H54 (cell line): Measurements from ENCODE around the gene TMEM14B.
"Not testable (repeated sequence)": the region's sequence is repeated elsewhere in the genome, so short reads cannot be mapped to it uniquely, and the experiment has no call there.

Experiments
- DNase-seq: peaks from one replicate; pipeline ENCODE4 v3.0.0; 2011; ENCODE audit warnings: low spot score, mixed read lengths; ENCODE audit not compliant: insufficient read length
- FAIRE-seq: peaks from 3 replicates; lab custom pipeline; 2011; peaks lifted over from hg19 to GRCh38; lab: Jason Lieb, UNC
- POLR2A ChIP-seq: IDR thresholded peaks from 2 replicates; pipeline ENCODE4 v1.6.1; 2011; ENCODE audit warnings: low read depth, mild to moderate bottlenecking, low read length

Gene TMEM14B

DNA sequence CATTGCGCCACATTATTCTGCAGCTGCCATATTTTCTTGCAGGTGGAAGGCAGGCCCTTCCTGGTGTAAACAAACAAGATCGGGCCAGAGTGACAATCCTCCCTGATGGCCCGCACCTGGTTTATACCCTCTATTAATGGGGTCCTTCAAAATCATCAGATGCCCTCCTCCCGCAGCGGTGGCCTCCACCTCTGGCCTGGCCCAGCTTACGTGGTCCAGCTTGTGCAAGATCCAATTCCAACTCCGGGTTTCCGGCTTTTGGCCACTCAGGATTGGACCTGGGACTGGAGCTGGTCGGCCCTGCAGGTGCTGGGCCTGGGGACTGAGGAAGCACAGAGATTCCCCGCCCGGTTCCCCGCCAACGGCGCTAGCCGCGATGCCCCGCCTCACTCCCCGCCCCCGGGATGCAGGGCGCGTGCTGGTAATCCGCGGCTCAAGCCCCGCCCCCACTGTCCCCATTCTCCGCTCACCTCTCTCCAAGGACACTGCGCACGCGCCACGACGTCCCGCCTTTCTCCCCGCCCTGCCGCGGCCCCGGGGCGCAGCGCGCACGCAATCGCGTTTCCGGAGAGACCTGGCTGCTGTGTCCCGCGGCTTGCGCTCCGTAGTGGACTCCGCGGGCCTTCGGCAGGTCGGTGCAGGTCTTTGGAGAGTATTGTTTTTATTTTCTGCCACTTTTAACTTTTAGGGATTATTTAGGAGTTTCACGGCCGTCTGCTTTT is at the start of gene TMEM14B:
Gene TMEM14B (plus strand): TSS at position 555 of the 722 bp plus-strand sequence. CDS start 1,441 bp downstream, outside the sequence.
- FAIRE-seq (peak; percentile 64), DNase-seq (peak; percentile 91)
- peak; percentile 85 for TF ChIP-seq POLR2A

DNA sequence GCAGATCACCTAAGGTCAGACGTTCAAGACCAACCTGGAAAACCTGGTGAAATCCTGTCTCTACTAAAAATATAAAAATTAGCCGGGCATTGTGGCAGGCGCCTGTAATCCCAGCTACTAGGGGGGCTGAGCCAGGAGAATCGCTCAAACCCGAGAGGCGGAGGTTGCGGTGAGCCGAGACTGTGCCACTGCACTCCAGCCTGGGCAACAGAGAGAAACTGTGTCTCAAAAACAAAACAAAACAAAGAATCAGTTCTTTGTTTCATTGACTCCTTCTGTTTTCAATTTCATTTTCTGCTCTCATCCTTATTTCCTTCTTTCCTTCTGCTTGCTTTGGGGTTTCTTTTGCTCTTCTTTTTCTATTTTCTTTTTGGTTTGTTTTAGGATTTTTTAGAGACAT is 33.6 kb upstream of the TMEM14B start:
- DNase-seq (no peak), FAIRE-seq (no peak)
- no peak for TF ChIP-seq POLR2A

DNA sequence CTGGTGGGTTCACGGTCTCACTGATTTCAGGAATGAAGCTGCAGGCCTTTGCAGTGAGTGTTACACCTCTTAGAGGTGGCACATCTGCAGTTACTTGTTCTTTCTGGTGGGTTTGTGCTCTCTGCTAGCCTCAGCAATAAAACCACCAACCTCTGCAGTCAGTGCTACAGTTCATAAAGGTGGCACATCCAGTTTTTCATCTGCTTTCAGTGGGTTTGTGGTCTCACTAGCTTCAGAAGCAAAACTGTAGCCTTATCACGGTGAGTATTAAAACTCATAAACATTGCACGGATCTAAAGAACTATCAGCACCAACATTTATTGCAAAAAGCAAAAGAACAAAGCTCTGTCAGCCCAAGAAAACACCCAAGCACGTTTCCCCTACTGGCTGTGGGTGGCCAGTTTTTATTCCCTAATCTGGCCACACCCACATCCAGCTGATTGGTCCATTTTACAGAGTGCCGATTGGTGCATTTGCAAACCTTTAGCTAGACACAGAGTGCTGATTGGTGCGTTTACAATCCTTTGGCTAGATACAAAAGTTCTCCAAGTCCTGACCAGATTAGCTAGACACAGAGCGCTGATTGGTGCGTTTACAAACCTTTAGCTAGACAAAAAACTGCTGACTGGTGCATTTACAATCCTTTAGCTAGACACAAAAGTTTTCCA is 28.2 kb upstream of the TMEM14B start:
- no peak for TF ChIP-seq POLR2A
- DNase-seq (no peak), FAIRE-seq (no peak)

DNA sequence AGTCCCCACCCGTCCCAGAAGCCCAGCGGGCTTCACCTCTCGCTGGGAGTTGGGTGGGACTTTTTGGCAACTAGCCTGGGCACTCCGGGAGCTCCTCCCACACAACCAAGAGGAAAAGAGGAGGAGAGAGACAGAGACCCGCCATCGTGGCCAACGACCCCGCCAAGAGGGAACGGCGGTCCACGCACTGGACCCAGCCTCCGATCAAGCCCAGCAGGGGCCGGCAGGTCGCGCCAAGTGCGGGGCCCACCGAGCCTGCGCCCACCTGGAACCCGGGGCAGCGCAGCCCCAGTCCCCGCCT is 27.7 kb upstream of the TMEM14B start:
- no peak for FAIRE-seq
- DNase-seq: no peak

DNA sequence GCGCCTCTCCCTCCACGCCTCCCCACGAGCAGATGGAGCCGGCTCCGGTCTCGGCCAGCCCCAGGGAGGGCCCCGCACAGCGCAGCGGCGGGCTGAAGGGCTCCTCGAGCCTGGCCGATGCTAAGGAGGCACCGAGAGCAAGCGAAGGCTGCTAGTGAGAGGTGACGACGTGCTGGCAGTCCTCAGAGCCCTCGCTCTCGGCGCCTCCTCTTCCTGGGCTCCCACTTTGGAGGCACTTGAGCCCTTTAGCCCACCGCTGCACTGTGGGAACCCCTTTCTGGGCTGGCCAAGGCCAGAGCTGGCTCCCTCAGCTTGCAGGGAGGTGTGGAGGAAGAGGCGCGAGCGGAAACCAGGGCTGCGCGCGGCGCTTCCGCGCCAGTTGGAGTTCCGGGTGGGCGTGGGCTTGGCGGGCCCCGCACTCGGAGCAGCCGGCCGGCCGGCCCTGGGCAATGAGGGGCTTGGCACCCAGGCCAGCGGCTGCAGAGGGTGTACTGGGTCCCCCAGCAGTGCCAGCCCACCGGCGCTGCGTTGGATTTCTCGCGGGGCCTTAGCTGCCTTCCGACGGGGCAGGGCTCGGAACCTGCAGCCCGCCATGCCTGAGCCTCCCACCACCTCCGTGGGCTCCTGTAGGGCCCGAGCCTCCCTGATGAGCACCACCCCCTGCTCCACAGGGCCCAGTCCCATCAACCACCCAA is 27.2 kb upstream of the TMEM14B start:
- FAIRE-seq: no peak
- TF ChIP-seq POLR2A: peak; percentile 44; the same call in 1 of the 2 replicates
- DNase-seq: no peak

More for the DNA sequence above, 27.7 kb upstream of the TMEM14B start:
- TF ChIP-seq POLR2A: no peak

DNA sequence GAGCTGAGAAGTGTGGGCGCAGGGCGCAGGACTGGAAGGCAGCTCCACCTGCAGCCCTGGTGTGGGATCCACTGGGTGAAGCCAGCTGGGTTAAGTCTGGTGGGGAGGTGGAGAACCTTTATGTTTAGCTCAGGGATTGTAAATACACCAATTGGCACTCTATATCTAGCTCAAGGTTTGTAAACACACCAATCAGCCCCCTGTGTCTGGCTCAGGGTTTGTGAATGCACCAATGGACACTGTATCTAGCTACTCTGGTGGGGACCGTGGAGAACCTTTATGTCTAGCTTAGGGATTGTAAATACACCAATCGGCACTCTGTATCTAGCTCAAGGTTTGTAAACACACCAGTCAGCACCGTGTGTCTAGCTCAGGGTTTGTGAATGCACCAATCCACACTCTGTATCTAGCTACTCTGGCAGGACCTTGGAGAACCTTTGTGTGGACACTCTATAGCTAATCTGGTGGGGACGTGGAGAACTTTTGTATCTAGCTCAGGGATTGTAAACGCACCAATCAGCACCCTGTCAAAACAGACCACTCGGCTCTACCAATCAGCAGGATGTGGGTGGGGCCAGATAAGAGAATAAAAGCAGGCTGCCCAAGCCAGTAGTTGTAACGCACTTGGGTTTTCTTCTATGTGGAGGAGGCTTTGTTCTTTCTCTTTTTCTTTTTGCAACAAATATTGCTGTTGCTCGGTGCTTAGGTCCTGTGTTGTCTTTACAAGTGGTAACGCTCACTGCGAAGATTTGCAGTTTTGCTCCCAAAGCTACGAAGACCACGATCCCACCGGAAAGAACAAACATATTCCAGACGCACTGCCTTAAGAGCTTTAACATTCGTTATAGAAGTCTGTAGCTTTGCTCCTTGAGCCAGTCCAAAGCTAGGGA is 26.4 kb upstream of the TMEM14B start:
- not testable (repeated sequence) for FAIRE-seq, DNase-seq

DNA sequence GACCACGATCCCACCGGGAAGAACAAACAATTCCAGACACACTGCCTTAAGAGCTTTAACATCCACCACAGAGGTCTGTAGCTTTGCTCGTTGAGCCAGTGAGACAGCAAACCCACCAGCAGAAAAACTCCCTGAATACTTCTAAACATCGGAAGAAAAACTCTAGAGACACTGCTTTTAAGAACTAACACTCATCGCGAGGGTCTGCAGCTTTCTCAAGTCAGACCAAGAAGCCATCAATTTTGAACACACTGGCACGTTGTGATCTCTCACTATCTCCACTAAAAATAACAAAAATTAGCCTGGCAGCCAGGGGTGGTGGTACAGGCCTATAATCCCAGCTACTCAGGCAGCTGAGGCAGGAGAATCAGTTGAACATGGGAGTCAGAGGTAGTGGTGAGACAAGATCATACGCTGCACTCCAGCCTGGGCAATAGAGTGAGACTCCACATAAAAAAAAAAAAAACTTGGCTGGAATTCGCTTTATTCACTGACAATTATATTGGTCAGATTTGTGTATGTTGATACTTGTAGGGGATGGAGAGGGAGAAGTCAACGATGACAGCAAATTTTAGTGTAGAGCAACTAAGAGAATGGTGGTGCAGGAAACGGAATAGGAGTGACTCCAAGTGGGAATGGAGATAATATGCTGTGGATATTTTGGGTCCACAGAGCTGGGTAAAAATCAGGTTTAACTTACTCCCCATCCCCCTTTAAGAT is 25.6 kb upstream of the TMEM14B start:
- FAIRE-seq (no peak), DNase-seq (no peak)
- no peak for TF ChIP-seq POLR2A

DNA sequence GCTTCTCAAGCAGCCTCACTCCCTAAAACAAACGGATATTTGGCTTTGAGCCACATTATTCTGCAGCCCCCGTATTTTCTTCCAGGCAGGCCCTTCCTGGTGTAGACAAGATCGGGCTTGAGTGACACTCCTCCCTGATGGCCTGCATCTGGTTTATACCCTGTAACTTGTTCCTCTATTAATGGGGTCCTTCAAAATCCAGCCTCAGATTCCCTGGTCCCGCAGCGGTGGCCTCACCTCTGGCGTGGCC is 25.1 kb upstream of the TMEM14B start:
- DNase-seq (no peak), FAIRE-seq (no peak)
- no peak for TF ChIP-seq POLR2A

DNA sequence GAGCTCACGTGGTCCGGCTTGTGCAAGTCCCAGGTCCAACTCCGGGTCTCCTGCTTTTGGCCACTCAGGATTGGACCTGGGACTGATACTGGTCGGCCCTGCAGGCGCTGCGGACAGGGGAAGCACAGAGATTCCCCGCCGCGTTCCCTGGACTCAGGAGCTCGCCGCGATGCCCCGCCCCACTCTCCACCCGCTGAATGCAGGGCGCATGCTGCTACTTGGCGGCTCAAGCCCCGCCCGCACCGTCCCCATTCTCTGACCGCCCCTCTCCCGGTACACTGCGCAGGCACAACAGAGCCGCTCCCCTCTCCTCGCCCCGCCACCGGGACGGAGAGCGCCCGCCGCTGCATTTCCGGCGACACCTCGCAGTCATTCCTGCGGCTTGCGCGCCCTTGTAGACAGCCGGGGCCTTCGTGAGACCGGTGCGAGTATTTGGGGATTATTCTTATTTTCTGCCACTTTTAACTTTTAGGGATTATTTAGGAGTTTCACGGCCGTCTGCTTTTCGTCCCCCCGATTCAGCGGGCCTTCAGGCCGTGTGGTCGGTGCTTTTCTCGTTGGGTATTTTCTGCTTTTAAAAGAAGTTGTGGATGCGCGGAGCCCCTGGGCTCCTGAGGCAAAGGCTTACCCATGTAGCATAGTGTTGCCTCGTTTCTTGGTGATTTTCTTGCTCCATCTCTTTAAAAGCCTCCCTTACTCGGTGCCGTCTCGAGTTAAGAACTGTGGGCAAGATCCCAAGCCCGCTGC is 24.6 kb upstream of the TMEM14B start, which contains the start of gene TMEM14C:
Gene TMEM14C (plus strand): TSS at position 251 of the 747 bp plus-strand sequence. CDS start 1,544 bp downstream, outside the sequence.
- peak; percentile 92 for DNase-seq
- peak; percentile 88 for TF ChIP-seq POLR2A
- FAIRE-seq: no peak

DNA sequence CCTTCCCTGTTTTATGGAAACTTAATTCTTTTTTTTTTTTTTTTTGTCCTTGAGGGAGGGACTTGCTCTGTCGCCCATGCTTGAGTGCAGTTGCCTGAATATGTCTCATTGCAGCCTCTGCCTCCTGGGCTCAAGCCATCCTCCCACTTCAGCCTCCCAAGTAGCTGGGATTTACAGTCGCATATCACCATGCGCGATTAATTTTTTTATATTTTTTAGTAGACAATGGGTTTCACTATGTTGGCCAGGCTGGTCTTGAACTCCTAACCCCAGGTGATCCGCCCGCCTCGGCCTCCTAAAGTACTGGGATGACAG is 24.1 kb upstream of the TMEM14B start:
- DNase-seq (no peak), FAIRE-seq (no peak)
- TF ChIP-seq POLR2A: no peak

DNA sequence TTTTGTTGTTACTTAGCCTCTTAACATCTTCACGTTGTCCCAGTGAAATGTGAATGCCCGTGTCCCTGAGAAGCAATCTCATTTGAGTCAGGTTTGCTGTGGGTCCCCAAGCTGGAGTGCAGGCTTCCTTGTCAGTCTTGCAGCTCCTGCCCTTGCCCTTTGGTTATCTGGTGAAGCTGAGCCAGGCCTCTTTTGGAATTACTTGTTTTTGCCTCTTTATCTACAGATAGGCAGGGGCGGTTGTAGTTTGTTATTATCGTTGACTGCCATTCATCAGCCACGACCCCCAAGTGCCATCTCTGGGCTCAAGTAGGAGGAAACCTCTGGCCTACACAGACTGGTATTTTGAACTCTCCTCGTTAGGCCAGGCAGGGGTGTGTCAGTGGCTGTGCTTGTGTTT is 22.6 kb upstream of the TMEM14B start:
- DNase-seq (no peak), FAIRE-seq (no peak)
- TF ChIP-seq POLR2A: no peak

DNA sequence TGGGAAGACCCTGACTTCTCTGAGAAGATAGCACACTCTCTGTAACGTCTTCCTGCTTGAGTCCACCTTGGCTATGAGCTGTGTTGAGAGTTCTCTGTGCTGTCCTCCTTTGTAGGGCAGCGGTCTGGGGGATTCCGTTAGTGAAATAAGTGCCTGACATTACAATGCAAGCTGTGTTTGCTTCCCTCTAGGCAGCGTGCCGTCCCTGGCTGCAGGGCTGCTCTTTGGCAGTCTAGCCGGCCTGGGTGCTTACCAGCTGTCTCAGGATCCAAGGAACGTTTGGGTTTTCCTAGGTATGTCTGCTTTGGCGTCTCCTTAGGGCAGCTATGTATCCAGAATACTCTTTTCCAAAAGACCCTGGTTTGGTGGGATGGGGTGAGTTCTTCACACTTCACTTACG is 21.9 kb upstream of the TMEM14B start:
- DNase-seq: no peak
- FAIRE-seq: no peak
- TF ChIP-seq POLR2A: no peak

DNA sequence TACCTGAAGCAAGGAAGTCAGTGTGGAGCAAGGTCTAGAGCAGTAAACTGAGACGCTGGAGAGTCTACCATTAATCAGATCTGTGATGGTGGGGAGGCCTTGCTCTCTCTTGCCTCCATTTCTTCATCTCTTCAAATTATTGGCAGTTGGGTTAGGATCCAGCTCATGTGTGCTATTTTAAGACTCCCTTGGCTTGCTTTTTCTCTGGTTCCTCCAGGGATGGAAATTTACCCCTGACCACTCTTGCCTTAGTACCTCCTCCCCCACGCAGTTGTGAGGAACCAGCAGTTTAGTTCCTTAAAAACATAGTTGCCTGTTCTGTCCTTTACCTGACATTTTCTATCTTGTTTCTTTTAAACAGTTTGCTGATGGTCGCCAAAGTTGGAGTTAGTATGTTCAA is 17.4 kb upstream of the TMEM14B start:
- DNase-seq (no peak), FAIRE-seq (no peak)
- TF ChIP-seq POLR2A: no peak
